Neural progenitor cell (in vitro differentiated cells): ENCODE measurements around the gene FAM83B.

Experiments used
- EZH2 ChIP-seq: fragments of 200-600 bp; sonication (generic); IDR thresholded peaks from 2 replicates; pipeline ENCODE4 v1.6.1; 2017; ENCODE audit warnings: antibody characterized with exemption, mild to moderate bottlenecking, moderate library complexity
- TF ChIP-seq, protein P1 (sequence below): fragments of 200-600 bp; sonication (generic); IDR thresholded peaks from 2 replicates; pipeline ENCODE4 v1.5.1; 2017; ENCODE audit warnings: antibody characterized with exemption, mild to moderate bottlenecking

GRCh38 chr6:54801669-54802068, 44.9 kb upstream of the FAM83B start:
- TF ChIP-seq, protein P1, sequence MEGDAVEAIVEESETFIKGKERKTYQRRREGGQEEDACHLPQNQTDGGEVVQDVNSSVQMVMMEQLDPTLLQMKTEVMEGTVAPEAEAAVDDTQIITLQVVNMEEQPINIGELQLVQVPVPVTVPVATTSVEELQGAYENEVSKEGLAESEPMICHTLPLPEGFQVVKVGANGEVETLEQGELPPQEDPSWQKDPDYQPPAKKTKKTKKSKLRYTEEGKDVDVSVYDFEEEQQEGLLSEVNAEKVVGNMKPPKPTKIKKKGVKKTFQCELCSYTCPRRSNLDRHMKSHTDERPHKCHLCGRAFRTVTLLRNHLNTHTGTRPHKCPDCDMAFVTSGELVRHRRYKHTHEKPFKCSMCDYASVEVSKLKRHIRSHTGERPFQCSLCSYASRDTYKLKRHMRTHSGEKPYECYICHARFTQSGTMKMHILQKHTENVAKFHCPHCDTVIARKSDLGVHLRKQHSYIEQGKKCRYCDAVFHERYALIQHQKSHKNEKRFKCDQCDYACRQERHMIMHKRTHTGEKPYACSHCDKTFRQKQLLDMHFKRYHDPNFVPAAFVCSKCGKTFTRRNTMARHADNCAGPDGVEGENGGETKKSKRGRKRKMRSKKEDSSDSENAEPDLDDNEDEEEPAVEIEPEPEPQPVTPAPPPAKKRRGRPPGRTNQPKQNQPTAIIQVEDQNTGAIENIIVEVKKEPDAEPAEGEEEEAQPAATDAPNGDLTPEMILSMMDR, result no peak
- TF ChIP-seq EZH2, result no peak
